ENCODE measurements around the gene SYNPO2.

- TF ChIP-seq CTCF (IDR thresholded peaks at IDR 0.05) (no peak), POLR2A (IDR thresholded peaks at IDR 0.05) (no peak)
These were observed 52.5 kb downstream of the SYNPO2 start for GRCh38 chr4:118941149-118941548.
